ENCODE measurements around the gene NCF2. TPM values are rescaled to one million over a fixed set of nuclear protein-coding genes. Genes with fewer than 3 reads are reported as not detected.

Gene NCF2
- total and polyA plus RNA-seq, 7 donors, result 0.51 to 4.3 (median 2.3) TPM

DNA sequence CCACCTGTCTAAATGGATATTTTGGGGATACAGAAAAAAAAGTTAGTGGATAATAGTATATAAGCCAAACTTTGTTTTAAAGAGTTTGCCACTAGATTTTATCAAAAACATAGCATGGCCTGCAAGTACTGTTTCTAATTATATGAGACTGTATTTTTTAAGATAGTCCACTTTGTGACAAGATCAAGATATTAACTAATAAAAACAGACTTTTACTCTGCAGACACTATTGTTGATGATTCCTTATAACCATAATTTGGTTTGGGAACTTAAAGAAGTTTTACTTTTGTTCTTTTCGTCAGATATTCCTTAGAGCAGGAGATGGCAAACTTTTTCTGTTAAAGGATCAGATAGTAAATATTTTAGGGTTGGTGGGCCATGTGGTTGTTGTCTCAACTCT is 81.6 kb downstream of the NCF2 start:
- no peak for ATAC-seq
- TF ChIP-seq, protein P1, sequence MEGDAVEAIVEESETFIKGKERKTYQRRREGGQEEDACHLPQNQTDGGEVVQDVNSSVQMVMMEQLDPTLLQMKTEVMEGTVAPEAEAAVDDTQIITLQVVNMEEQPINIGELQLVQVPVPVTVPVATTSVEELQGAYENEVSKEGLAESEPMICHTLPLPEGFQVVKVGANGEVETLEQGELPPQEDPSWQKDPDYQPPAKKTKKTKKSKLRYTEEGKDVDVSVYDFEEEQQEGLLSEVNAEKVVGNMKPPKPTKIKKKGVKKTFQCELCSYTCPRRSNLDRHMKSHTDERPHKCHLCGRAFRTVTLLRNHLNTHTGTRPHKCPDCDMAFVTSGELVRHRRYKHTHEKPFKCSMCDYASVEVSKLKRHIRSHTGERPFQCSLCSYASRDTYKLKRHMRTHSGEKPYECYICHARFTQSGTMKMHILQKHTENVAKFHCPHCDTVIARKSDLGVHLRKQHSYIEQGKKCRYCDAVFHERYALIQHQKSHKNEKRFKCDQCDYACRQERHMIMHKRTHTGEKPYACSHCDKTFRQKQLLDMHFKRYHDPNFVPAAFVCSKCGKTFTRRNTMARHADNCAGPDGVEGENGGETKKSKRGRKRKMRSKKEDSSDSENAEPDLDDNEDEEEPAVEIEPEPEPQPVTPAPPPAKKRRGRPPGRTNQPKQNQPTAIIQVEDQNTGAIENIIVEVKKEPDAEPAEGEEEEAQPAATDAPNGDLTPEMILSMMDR (IDR thresholded peaks at IDR 0.05), result no peak
- H3K4me3 ChIP-seq, result no peak overlapping the region
- peaks cover 6% of the 10 kb centered on the region for H3K4me1 ChIP-seq
- no peak overlapping the region for H3K27ac ChIP-seq
- no peaks in the 10 kb centered on the region for H3K27me3 ChIP-seq (ENCODE audit: insufficient read depth in 3 of 3, low read length in 2 of 3)
- H3K36me3 ChIP-seq (ENCODE audit: insufficient read depth in 1 of 2, low read depth in 1 of 2), result peaks cover 0 to 4% of the 10 kb centered on the region in 2 donors
- WGBS, 3 donors, result 93 to 98% (median 94%) methylated on average over 1 of the region's 1 CpG
- intact Hi-C loops (cut with DNase I), result no loop called here
- no peak for DNase-seq
- H3K9me3 ChIP-seq, result no peaks in the 10 kb centered on the region

- DNase-seq (no peak), ATAC-seq (no peak)
- TF ChIP-seq, protein P1 (IDR thresholded peaks at IDR 0.05), result no peak
- Histone ChIP-seq H3K9me3 (no peaks in the 10 kb centered on the region), H3K36me3 (ENCODE audit: insufficient read depth in 1 of 2, low read depth in 1 of 2) (peaks cover 0 to 4% of the 10 kb centered on the region in 2 donors), H3K27ac (no peak overlapping the region), H3K27me3 (ENCODE audit: insufficient read depth in 3 of 3, low read length in 2 of 3) (no peaks in the 10 kb centered on the region), H3K4me3 (no peak overlapping the region), H3K4me1 (peaks cover 6% of the 10 kb centered on the region)
- intact Hi-C loops (cut with DNase I), result no loop called here
- WGBS, 3 donors, result 83 to 91% (median 87%) methylated on average over 4 of the region's 4 CpGs
Observed at GRCh38 chr1:183506561-183506960, 83.7 kb downstream of the NCF2 start.

Other genes with a start within 250 kb of the NCF2 start
- under 1 TPM; 0.30 to 0.61 (median 0.43) TPM for gene NMNAT2, start 172.1 kb downstream of the NCF2 start, total RNA-seq
- gene NMNAT2, start 172.1 kb downstream of the NCF2 start, polyA plus RNA-seq, result under 1 TPM; 0.04 to 0.38 (median 0.13) TPM
- gene SMG7, start 118.0 kb downstream of the NCF2 start, total RNA-seq, result 10 to 100 TPM; 21.1 to 40.3 (median 32.1) TPM
- gene SMG7, start 118.0 kb downstream of the NCF2 start, polyA plus RNA-seq, result 10 to 100 TPM; 14.1 to 26.4 (median 22.9) TPM
- gene ARPC5, start 45.3 kb upstream of the NCF2 start, total RNA-seq, result 10 to 100 TPM; 11.6 to 17.1 (median 12.7) TPM
- gene ARPC5, start 45.3 kb upstream of the NCF2 start, polyA plus RNA-seq, result 10 to 100 TPM; 13.9 to 31.8 (median 16.4) TPM
- not detected for gene APOBEC4, start 62.9 kb upstream of the NCF2 start, total RNA-seq
- not detected for gene APOBEC4, start 62.9 kb upstream of the NCF2 start, polyA plus RNA-seq
- 1 to 10 TPM; 3.9 to 6.8 (median 5.2) TPM for gene RGL1, start 214.7 kb upstream of the NCF2 start, total RNA-seq
- gene RGL1, start 214.7 kb upstream of the NCF2 start, polyA plus RNA-seq, result 1 to 10 TPM in 2 of 3 donors, under 1 TPM in 1; 0.93 to 1.3 (median 1.3) TPM

Measured in psoas muscle (tissue), 8 donors.